GM12878 (cell line): ENCODE data around the gene ADGRB2. TPM values are rescaled to one million over a fixed set of nuclear protein-coding genes. Genes with fewer than 3 reads are reported as not detected.

Experiments
- ATAC-seq: fragments of 200-7000 bp; cut with Tn5 transposase; 3 replicates; pipeline ENCODE4 v1.9.1; 2020; ENCODE audit warnings: mild to moderate bottlenecking, moderate library complexity
- BruUV-seq: library from RNA; stranded (reverse); fragments of 400-500 nt; replicated peaks from 2 replicates; lab custom pipeline; 2021; lab: Mats Ljungman, UMichigan
- CTCF ChIA-PET: fragments of 300-600 bp; sonication (Branson Sonifier 250); formaldehyde crosslinking; extraction: SDS; loops from one replicate; lab custom pipeline; 2021; ENCODE audit warnings: inconsistent platforms; lab: Yijun Ruan, JAX
- POLR2A ChIA-PET: fragments of 350-600 bp; formaldehyde crosslinking; extraction: SDS; loops from one replicate; lab custom pipeline; 2021; ENCODE audit warnings: inconsistent platforms; lab: Charles Lee
- RAD21 ChIA-PET: fragments of 300-600 bp; sonication (Branson Sonifier 250); formaldehyde crosslinking; loops from one replicate; lab custom pipeline; 2023; ENCODE audit warnings: antibody characterized with exemption; ENCODE audit not compliant: unreplicated experiment; lab: Charles Lee
- SMC1A ChIA-PET: fragments of 300-600 bp; sonication (Branson Sonifier 250); formaldehyde crosslinking; loops from one replicate; lab custom pipeline; 2023; ENCODE audit not compliant: unreplicated experiment, uncharacterized antibody; lab: Charles Lee
- DNase-seq: peaks from one replicate; pipeline ENCODE4 v3.0.0-alpha.2; 2011; ENCODE audit warnings: low read depth, low spot score
- FAIRE-seq: peaks from 3 replicates; lab custom pipeline; 2011; peaks lifted over from hg19 to GRCh38; lab: Jason Lieb, UNC
- H2AFZ ChIP-seq: 2 replicates; pipeline ENCODE4 v1.6.0; 2011; ENCODE audit warnings: low read depth, low read length, control low read depth; ENCODE audit not compliant: control insufficient read depth
- H3K27ac ChIP-seq: 2 replicates; pipeline ENCODE4 v1.5.1; 2011; ENCODE audit warnings: control low read depth; ENCODE audit not compliant: control insufficient read depth, insufficient read depth
- H3K27me3 ChIP-seq, 2 experiments: replicated peaks in 1 of 2; 2 replicates each; pipeline versions ENCODE4 v1.6.0 to v1.6.1; 2011; ENCODE audit warnings: low read length in 1 of 2; ENCODE audit not compliant: control insufficient read depth in 2 of 2, insufficient read depth in 2 of 2
- H3K36me3 ChIP-seq, 2 experiments: 2 replicates each; pipeline ENCODE4 v1.5.1; 2011; ENCODE audit warnings: low read length in 1 of 2; ENCODE audit not compliant: control insufficient read depth in 2 of 2, insufficient read depth in 2 of 2
- H3K4me1 ChIP-seq: 2 replicates; pipeline ENCODE4 v1.6.1; 2011; ENCODE audit warnings: mild to moderate bottlenecking, low read length, moderate library complexity, mixed read lengths; ENCODE audit not compliant: control insufficient read depth, insufficient read depth
- H3K4me2 ChIP-seq: 2 replicates; pipeline ENCODE4 v1.6.0; 2011; ENCODE audit warnings: control low read depth; ENCODE audit not compliant: control insufficient read depth, insufficient read depth
- H3K4me3 ChIP-seq: fragments of 200-600 bp; sonication (generic); 2 replicates; pipeline ENCODE4 v1.5.1; 2016
- H3K79me2 ChIP-seq: 2 replicates; pipeline ENCODE4 v1.6.0; 2011; ENCODE audit warnings: low read length; ENCODE audit not compliant: control insufficient read depth, insufficient read depth
- H3K9ac ChIP-seq: 2 replicates; pipeline ENCODE4 v1.8.0; 2011; ENCODE audit warnings: low read length, control low read depth, mixed read lengths; ENCODE audit not compliant: control insufficient read depth, insufficient read depth
- H3K9me3 ChIP-seq: replicated peaks from 3 replicates; pipeline ENCODE4 v1.5.1; 2011; ENCODE audit warnings: mild to moderate bottlenecking, low read length; ENCODE audit not compliant: control insufficient read depth, insufficient read depth
- H4K20me1 ChIP-seq: 2 replicates; pipeline ENCODE4 v1.6.0; 2011; ENCODE audit not compliant: control insufficient read depth, insufficient read depth
- EED ChIP-seq: sonication (generic); IDR thresholded peaks from 2 replicates; pipeline ENCODE4 v1.6.1; 2016; ENCODE audit warnings: antibody characterized with exemption, low read depth
- SIX5 ChIP-seq: IDR thresholded peaks from 2 replicates; pipeline ENCODE4 v1.6.1; 2011; ENCODE audit warnings: mild to moderate bottlenecking, low read depth, low read length, moderate library complexity; ENCODE audit not compliant: severe bottlenecking
- ZNF384 ChIP-seq: IDR thresholded peaks from 2 replicates; pipeline ENCODE4 v1.6.1; 2012; ENCODE audit warnings: low read depth, mild to moderate bottlenecking, low read length, improper control_type of control experiment, borderline replicate concordance
- WGBS: methylation state at CpG from one replicate; pipeline ENCODE4 v1.1.6; 2016; ENCODE audit warnings: low lambda C conversion rate; ENCODE audit not compliant: insufficient replicate concordance, insufficient coverage; ENCODE audit errors: missing lambda C conversion rate; 5-methylcytosine and 5-hydroxymethylcytosine counted together
- in situ Hi-C: fragments of 300-500 bp; cut with MboI; formaldehyde crosslinking; loops from 9 replicates; pipeline ENCODE4 v1.14.3; 2018; ENCODE audit warnings: mixed read lengths
- intact Hi-C: fragments of 100-400 bp; cut with micrococcal nuclease; formaldehyde crosslinking; loops from one replicate; pipeline ENCODE4 v1.14.2; 2022; ENCODE audit not compliant: unreplicated experiment
- polyA plus RNA-seq, 11 experiments: library from polyadenylated mRNA; depleted of rRNA in 4 of 11; unstranded in 6 of 11; stranded (reverse) in 5 of 11; fragments of >200 nt; fragmentation: Nextera tagmentation in 4 of 11; fragmentation: Illumina TruSeq in 1 of 11; extraction: Ambion mirVana in 4 of 11; extraction: Trizol in 1 of 11; gene quantifications; 1 replicate in 1 of 11; 2 replicates in 10 of 11; pipeline versions ENCODE4 v1.2.1 to v1.2.3, GENCODE V29; 2011 to 2016; ENCODE audit warnings: inconsistent platforms in 2 of 11, missing spikeins in 2 of 11, low read depth in 1 of 11
- total RNA-seq, 4 experiments: library from RNA; depleted of rRNA in 3 of 4; stranded (reverse); fragments of >200 nt in 3 of 4; fragmentation: Illumina TruSeq in 1 of 4; extraction: Trizol in 1 of 4; gene quantifications; 2 replicates each; pipeline versions ENCODE4 v1.2.1 to v1.2.3, GENCODE V29; 2013 to 2021
- TF ChIP-seq, protein P1 (sequence below): IDR thresholded peaks from 2 replicates; pipeline ENCODE4 v1.6.1; 2012; ENCODE audit warnings: mild to moderate bottlenecking, low read depth, low read length

ADGRB2 gene
- total and polyA plus RNA-seq, 10 of the 15 experiments (the other 5 are each of a cell fraction or from before 2014, with no cell fraction given): 0.11 to 0.33 (median 0.18) TPM; not detected in 4

GRCh38 chr1:31723828-31724359, 40.2 kb downstream of the ADGRB2 start:
- Histone ChIP-seq H3K79me2 (no peaks in the 10 kb centered on the region), H3K27me3 (peaks cover 0 to 3% of the 10 kb centered on the region in 2 experiments; a peak in 2 of 4 replicates), H3K36me3 (no peaks in the 10 kb centered on the region), H2AFZ (no peak overlapping the region), H4K20me1 (no peaks in the 10 kb centered on the region; the same call in 1 of the 2 replicates), H3K9me3 (no peaks in the 10 kb centered on the region), H3K4me2 (no peak overlapping the region), H3K9ac (no peak overlapping the region), H3K4me1 (no peaks in the 10 kb centered on the region), H3K27ac (no peak overlapping the region), H3K4me3 (no peak overlapping the region)
- in situ Hi-C loops (no loop called here), intact Hi-C loops (no loop called here)
- whole genome bisulfite sequencing: 41% methylated on average over 5 of the region's 5 CpGs
- ChIA-PET CTCF (no interaction called here), SMC1A (no interaction called here), RAD21 (no interaction called here), POLR2A (no interaction called here)
- FAIRE-seq (no peak), DNase-seq (no peak), ATAC-seq (0 out of 3 replicates have a peak, but pooled peaks have one; percentile 28)
- no TSS peak for BruUV-seq
- TF ChIP-seq EED (no peak), SIX5 (no peak), ZNF384 (no peak)
- TF ChIP-seq, protein P1, sequence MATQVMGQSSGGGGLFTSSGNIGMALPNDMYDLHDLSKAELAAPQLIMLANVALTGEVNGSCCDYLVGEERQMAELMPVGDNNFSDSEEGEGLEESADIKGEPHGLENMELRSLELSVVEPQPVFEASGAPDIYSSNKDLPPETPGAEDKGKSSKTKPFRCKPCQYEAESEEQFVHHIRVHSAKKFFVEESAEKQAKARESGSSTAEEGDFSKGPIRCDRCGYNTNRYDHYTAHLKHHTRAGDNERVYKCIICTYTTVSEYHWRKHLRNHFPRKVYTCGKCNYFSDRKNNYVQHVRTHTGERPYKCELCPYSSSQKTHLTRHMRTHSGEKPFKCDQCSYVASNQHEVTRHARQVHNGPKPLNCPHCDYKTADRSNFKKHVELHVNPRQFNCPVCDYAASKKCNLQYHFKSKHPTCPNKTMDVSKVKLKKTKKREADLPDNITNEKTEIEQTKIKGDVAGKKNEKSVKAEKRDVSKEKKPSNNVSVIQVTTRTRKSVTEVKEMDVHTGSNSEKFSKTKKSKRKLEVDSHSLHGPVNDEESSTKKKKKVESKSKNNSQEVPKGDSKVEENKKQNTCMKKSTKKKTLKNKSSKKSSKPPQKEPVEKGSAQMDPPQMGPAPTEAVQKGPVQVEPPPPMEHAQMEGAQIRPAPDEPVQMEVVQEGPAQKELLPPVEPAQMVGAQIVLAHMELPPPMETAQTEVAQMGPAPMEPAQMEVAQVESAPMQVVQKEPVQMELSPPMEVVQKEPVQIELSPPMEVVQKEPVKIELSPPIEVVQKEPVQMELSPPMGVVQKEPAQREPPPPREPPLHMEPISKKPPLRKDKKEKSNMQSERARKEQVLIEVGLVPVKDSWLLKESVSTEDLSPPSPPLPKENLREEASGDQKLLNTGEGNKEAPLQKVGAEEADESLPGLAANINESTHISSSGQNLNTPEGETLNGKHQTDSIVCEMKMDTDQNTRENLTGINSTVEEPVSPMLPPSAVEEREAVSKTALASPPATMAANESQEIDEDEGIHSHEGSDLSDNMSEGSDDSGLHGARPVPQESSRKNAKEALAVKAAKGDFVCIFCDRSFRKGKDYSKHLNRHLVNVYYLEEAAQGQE: peak; percentile 97
